Small intestine (tissue), 7 donors: ENCODE results near the gene GRIN1. TPM values are rescaled to one million over a fixed set of nuclear protein-coding genes. Genes with fewer than 3 reads are reported as not detected.
A peak's percentile ranks its signal among the peaks of the same experiment; 100 is the strongest.

ENCODE experiments used
- DNase-seq, 2 donors: peaks; one replicate each; pipeline versions ENCODE4 v3.0.0 to v3.0.0-alpha.2; 2013
- FAIRE-seq: peaks from 2 replicates; lab custom pipeline; 2012; peaks lifted over from hg19 to GRCh38; lab: Jason Lieb, UNC
- H3K27ac ChIP-seq, 3 donors: one replicate each; pipeline ENCODE4 v1.5.1; 2013; ENCODE audit warnings: low read length in 2 of 3, mild to moderate bottlenecking in 2 of 3, control low read depth in 1 of 3, inconsistent platforms in 1 of 3, low read depth in 1 of 3, moderate library complexity in 1 of 3
- H3K27me3 ChIP-seq, 3 donors: one replicate each; pipeline ENCODE4 v1.6.1; 2013; ENCODE audit warnings: low read length in 3 of 3, inconsistent platforms in 1 of 3; ENCODE audit not compliant: control insufficient read depth in 3 of 3, insufficient read depth in 3 of 3
- H3K36me3 ChIP-seq, 3 donors: one replicate each; pipeline ENCODE4 v1.6.1; 2013; ENCODE audit warnings: low read length in 3 of 3, inconsistent platforms in 1 of 3, low read depth in 1 of 3, mild to moderate bottlenecking in 1 of 3, moderate library complexity in 1 of 3; ENCODE audit not compliant: control insufficient read depth in 3 of 3, insufficient read depth in 2 of 3
- H3K4me1 ChIP-seq, 3 donors: one replicate each; pipeline ENCODE4 v1.6.1; 2013; ENCODE audit warnings: low read length in 2 of 3, inconsistent platforms in 1 of 3, low read depth in 1 of 3, mild to moderate bottlenecking in 1 of 3, moderate library complexity in 1 of 3; ENCODE audit not compliant: control insufficient read depth in 3 of 3, insufficient read depth in 2 of 3
- H3K4me3 ChIP-seq, 3 donors: one replicate each; pipeline ENCODE4 v1.5.1; 2013; ENCODE audit warnings: low read length in 3 of 3, control low read depth in 1 of 3, inconsistent platforms in 1 of 3, low read depth in 1 of 3, mild to moderate bottlenecking in 1 of 3, moderate library complexity in 1 of 3
- H3K9me3 ChIP-seq, 2 donors: one replicate each; pipeline ENCODE4 v1.6.1; 2013; ENCODE audit warnings: low read depth in 1 of 2, low read length in 1 of 2; ENCODE audit not compliant: control insufficient read depth in 2 of 2, insufficient read depth in 1 of 2
- WGBS, 3 donors: extraction: QIAGEN DNeasy Blood & Tissue Kit; methylation state at CpG; one replicate each; pipeline ENCODE4 v1.1.7; 2013; 5-methylcytosine and 5-hydroxymethylcytosine counted together
- polyA plus RNA-seq, 4 donors: library from polyadenylated mRNA; stranded (reverse) in 3 of 4; unstranded in 1 of 4; fragments of 200-250 nt in 3 of 4; fragments of 120-200 nt in 1 of 4; gene quantifications; one replicate each; pipeline versions ENCODE4 v1.2.1 to v1.2.3, GENCODE V29; 2013
- donor health status: healthy with polysubstance abuse.
- donor health status: control.
- donor health status: control.
- donor health status: Bipolar disorder and iron deficiency.
- donor health status: healthy.

The GRIN1 gene
- polyA plus RNA-seq, 4 donors = 0.79 to 0.92 TPM; not detected in 2

DNA sequence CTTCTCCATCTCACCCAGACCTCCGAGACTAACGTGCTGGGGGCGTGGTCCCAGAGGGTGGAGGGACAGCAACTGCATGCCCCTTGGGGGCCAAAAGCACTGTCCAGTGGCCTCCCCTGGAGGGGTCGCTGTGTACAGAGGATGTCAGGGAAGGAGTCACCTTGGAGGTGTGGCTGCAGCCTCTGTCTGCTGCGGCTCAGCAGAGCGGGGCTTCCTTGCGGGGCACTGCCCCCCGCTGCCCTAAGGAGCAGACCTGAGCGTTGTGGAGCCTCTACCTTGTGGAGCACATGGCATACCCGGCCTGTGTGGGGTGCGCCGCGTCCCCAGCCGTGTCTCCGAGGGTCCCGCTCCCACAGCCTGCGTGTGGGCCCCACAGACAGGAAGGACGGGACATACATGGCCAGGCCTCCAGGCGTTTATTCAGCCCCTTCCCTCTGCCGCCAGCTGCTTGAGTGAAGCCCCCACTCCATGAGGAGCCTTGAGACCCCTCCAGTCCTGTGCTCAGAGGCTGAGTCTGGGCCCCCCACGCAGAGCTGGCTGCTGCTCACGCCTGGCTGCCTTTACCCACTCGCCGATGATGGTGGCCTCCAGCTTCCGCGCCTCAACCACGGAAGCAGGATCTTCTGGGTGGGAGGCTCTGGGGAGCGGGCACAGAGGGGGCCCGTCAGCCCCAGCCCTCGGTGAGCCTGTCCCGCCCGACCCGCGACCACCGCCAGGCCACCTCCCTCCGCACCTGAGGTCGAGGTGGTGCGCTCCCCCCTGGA is 28.6 kb upstream of the GRIN1 start:
- 89 to 93% (median 91%) methylated on average over 25 to 38 of the region's 38 CpGs for WGBS, 3 donors
- H3K9me3 ChIP-seq = no peaks in the 10 kb centered on the region
- FAIRE-seq (no peak), DNase-seq (no peak)
- no peak overlapping the region for H3K27ac ChIP-seq
- H3K36me3 ChIP-seq = peaks cover 4 to 82% (median 11%) of the 10 kb centered on the region in 3 donors
- H3K4me3 ChIP-seq = no peak overlapping the region
- H3K4me1 ChIP-seq = peaks cover 0 to 6% (median 4%) of the 10 kb centered on the region in 3 donors
- peaks cover 0 to 8% (median 0%) of the 10 kb centered on the region in 3 donors for H3K27me3 ChIP-seq

GRCh38 chr9:137110911-137111787 is 27.8 kb upstream of the GRIN1 start:
- peaks cover 0 to 14% (median 4%) of the 10 kb centered on the region in 3 donors for H3K4me1 ChIP-seq
- no peak for FAIRE-seq
- peaks cover 0 to 74% (median 11%) of the 10 kb centered on the region in 3 donors for H3K36me3 ChIP-seq
- no peaks in the 10 kb centered on the region for H3K9me3 ChIP-seq
- no peak overlapping the region for H3K4me3 ChIP-seq
- no peak for DNase-seq
- WGBS, 3 donors = 86 to 90% (median 89%) methylated on average over 25 to 28 of the region's 28 CpGs
- H3K27me3 ChIP-seq = peaks cover 0 to 16% (median 0%) of the 10 kb centered on the region in 3 donors
- no peak overlapping the region for H3K27ac ChIP-seq

DNA sequence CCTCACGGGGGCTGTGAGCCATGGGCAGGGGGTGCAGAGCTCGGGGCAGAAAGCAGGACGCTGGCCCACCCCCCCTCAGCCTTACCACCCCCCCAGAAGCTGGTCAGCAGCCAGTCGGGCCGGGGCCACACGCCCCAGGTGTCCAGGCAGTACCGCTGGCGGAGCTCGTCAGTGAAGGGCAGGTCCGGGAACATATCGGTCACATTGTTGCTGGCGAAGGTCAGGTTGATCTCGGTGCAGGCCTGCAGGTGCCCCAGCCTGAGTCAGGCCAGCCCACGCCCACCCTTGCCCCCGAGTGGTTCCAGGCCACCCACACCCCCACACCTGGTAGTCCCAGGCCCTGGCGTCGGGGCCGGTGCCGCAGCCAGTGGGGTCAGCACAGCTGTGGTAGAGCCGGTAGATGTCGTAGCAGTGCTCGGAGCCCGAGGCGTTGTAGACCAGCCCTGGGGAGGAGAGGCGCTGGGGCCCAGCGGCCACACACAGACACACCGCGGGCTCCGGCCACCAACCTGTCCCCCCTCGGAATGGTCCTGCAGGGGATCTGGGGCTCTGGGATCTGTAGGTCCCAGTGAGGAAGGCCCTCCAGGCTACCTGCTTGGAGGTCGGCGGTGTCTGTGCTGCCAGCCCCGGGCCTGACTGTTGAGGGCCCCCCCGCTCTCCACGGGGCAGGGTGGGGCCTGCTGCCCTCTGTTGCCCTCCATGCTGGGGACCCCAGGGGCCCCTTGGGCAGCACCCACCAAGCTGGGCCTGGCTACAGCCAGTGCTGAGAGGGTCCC is 27.0 kb upstream of the GRIN1 start:
- H3K27me3 ChIP-seq = peaks cover 0 to 18% (median 0%) of the 10 kb centered on the region in 3 donors

GRCh38 chr9:137112564-137113384 is 26.2 kb upstream of the GRIN1 start:
- WGBS, 3 donors = 94 to 96% (median 95%) methylated on average over 38 to 42 of the region's 42 CpGs
- H3K4me3 ChIP-seq = no peak overlapping the region
- H3K27ac ChIP-seq = no peak overlapping the region
- peaks cover 0 to 58% (median 7%) of the 10 kb centered on the region in 3 donors for H3K36me3 ChIP-seq
- H3K4me1 ChIP-seq = peaks cover 0 to 27% (median 4%) of the 10 kb centered on the region in 3 donors
- H3K27me3 ChIP-seq = peaks cover 0 to 22% (median 0%) of the 10 kb centered on the region in 3 donors
- H3K9me3 ChIP-seq = no peaks in the 10 kb centered on the region
- FAIRE-seq = no peak
- no peak for DNase-seq

More for the DNA sequence above, 27.0 kb upstream of the GRIN1 start:
- no peak overlapping the region for H3K4me3 ChIP-seq
- no peak for DNase-seq
- H3K9me3 ChIP-seq = no peaks in the 10 kb centered on the region
- peaks cover 0 to 66% (median 11%) of the 10 kb centered on the region in 3 donors for H3K36me3 ChIP-seq
- H3K4me1 ChIP-seq = peaks cover 0 to 21% (median 4%) of the 10 kb centered on the region in 3 donors
- no peak for FAIRE-seq
- no peak overlapping the region for H3K27ac ChIP-seq
- 88 to 93% (median 88%) methylated on average over 32 to 35 of the region's 35 CpGs for WGBS, 3 donors

DNA sequence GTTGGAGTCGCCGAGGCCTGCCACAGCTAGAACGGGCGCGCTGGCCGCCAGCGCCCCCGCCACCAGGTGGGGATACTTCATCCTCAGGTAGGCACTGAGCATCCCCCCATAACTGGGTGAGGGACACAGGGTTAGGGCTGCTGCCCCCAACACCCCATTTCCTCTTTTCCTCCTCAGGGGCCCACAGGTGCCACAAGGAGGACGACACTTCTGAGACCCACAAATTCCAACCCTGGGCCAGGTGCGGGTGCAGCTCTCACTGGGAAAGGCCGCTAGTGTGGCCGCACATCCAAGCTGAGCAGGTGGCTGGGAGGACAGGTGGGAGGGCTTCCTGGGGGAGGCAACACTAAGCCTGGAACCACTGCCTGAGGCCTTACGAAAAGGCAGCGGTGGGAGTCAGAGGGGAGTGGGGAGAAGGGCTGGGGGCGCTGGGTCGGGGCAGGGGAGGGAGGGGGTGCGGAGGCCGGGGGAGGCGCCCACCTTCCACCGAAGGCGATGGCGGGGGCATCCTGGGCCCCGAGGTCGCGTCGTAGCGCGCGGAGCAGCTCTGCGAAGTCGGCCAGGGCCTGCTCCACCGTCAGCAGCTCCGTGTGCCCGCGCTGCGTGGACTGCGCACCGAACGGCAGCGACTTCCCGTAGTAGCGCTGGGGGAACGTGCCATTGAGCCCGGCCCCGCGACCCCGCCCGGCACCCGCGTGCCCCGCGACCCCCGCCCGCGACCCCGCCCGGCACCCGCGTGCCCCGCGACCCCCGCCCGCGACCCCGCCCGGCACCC is 25.4 kb upstream of the GRIN1 start:
- peaks cover 0 to 50% (median 7%) of the 10 kb centered on the region in 3 donors for H3K36me3 ChIP-seq
- H3K4me3 ChIP-seq = peak overlapping the region in 2 of 3 donors; percentile 73 to 79
- H3K4me1 ChIP-seq = peaks cover 0 to 27% (median 4%) of the 10 kb centered on the region in 3 donors
- peaks cover 0 to 23% (median 0%) of the 10 kb centered on the region in 3 donors for H3K27me3 ChIP-seq
- FAIRE-seq (no peak), DNase-seq (no peak)
- 27 to 64% (median 62%) methylated on average over 23 to 66 of the region's 66 CpGs for WGBS, 3 donors
- no peak overlapping the region for H3K27ac ChIP-seq
- H3K9me3 ChIP-seq = no peaks in the 10 kb centered on the region

GRCh38 chr9:137114220-137114612 is 24.7 kb upstream of the GRIN1 start:
- 0 to 2% (median 1%) methylated on average over 13 to 45 of the region's 45 CpGs for WGBS, 3 donors
- peak overlapping the region; percentile 34 to 79 (median 73) for H3K4me3 ChIP-seq
- H3K36me3 ChIP-seq = peaks cover 0 to 43% (median 7%) of the 10 kb centered on the region in 3 donors
- peaks cover 0 to 23% (median 0%) of the 10 kb centered on the region in 3 donors for H3K27me3 ChIP-seq
- no peak for DNase-seq
- peaks cover 0 to 27% (median 4%) of the 10 kb centered on the region in 3 donors for H3K4me1 ChIP-seq
- no peak for FAIRE-seq
- H3K9me3 ChIP-seq = no peaks in the 10 kb centered on the region
- H3K27ac ChIP-seq = no peak overlapping the region
